BE2C (cell line): ENCODE data around the gene HERC3.

Experiments used
- DNase-seq: peaks from one replicate; pipeline ENCODE4 v3.0.0-alpha.2; 2020
- H3K27me3 ChIP-seq: fragments of 250-450 bp; sonication (Bioruptor Pico); 2 replicates; pipeline ENCODE4 v1.5.1; 2020; ENCODE audit warnings: mild to moderate bottlenecking
- H3K36me3 ChIP-seq: fragments of 250-450 bp; sonication (Bioruptor Pico); 2 replicates; pipeline ENCODE4 v1.5.1; 2020; ENCODE audit warnings: mild to moderate bottlenecking
- H3K4me1 ChIP-seq: fragments of 250-450 bp; sonication (Bioruptor Pico); 2 replicates; pipeline ENCODE4 v1.5.1; 2020
- H3K4me3 ChIP-seq: 2 replicates; pipeline ENCODE4 v1.5.1; 2011; ENCODE audit warnings: low read depth, low read length
- H3K9me3 ChIP-seq: fragments of 250-450 bp; sonication (Bioruptor Pico); 2 replicates; pipeline ENCODE4 v1.5.1; 2020
- CTCF ChIP-seq: IDR thresholded peaks from 2 replicates; pipeline ENCODE4 v1.5.1; 2012; ENCODE audit warnings: mild to moderate bottlenecking, low read depth, low read length

HERC3 gene

GRCh38 chr4:88696630-88697029 lies 104.3 kb downstream of the HERC3 start:
- TF ChIP-seq CTCF: no peak
- H3K4me1 ChIP-seq: no peaks in the 10 kb centered on the region
- H3K27me3 ChIP-seq: no peaks in the 10 kb centered on the region
- no peak for DNase-seq
- H3K36me3 ChIP-seq: no peaks in the 10 kb centered on the region
- no peaks in the 10 kb centered on the region for H3K9me3 ChIP-seq
- H3K4me3 ChIP-seq: peak overlapping the region; percentile 70

- no peaks in the 10 kb centered on the region for H3K9me3 ChIP-seq
- H3K27me3 ChIP-seq: no peaks in the 10 kb centered on the region
- H3K4me1 ChIP-seq: no peaks in the 10 kb centered on the region
- peak overlapping the region; percentile 70 for H3K4me3 ChIP-seq
- DNase-seq: no peak
- no peaks in the 10 kb centered on the region for H3K36me3 ChIP-seq
- TF ChIP-seq CTCF: no peak
These were observed 104.9 kb downstream of the HERC3 start for GRCh38 chr4:88697141-88697540.

GRCh38 chr4:88697588-88698329 lies 105.5 kb downstream of the HERC3 start, which contains the start of gene NAP1L5:
Gene NAP1L5 (minus strand): TSS chr4:88697829. CDS start chr4:88697754, 75 bp downstream.
- no peaks in the 10 kb centered on the region for H3K36me3 ChIP-seq
- H3K27me3 ChIP-seq: no peaks in the 10 kb centered on the region
- no peaks in the 10 kb centered on the region for H3K9me3 ChIP-seq
- TF ChIP-seq CTCF: no peak
- peak; percentile 71 for DNase-seq
- H3K4me3 ChIP-seq: peak within 1 kb of the TSS; percentile 70
- no peaks in the 10 kb centered on the region for H3K4me1 ChIP-seq

- TF ChIP-seq CTCF: no peak
- no peak overlapping the region for H3K4me3 ChIP-seq
- no peaks in the 10 kb centered on the region for H3K9me3 ChIP-seq
- no peak for DNase-seq
- H3K27me3 ChIP-seq: no peaks in the 10 kb centered on the region
- H3K4me1 ChIP-seq: no peaks in the 10 kb centered on the region
- H3K36me3 ChIP-seq: no peaks in the 10 kb centered on the region
These were observed 106.2 kb downstream of the HERC3 start for GRCh38 chr4:88698519-88698918.

- H3K27me3 ChIP-seq: no peaks in the 10 kb centered on the region
- no peak for TF ChIP-seq CTCF
- no peaks in the 10 kb centered on the region for H3K4me1 ChIP-seq
- no peaks in the 10 kb centered on the region for H3K36me3 ChIP-seq
- no peaks in the 10 kb centered on the region for H3K9me3 ChIP-seq
- H3K4me3 ChIP-seq: no peak overlapping the region
- DNase-seq: no peak
These were observed 110.5 kb downstream of the HERC3 start for GRCh38 chr4:88702782-88703181.

- no peaks in the 10 kb centered on the region for H3K36me3 ChIP-seq
- no peaks in the 10 kb centered on the region for H3K27me3 ChIP-seq
- no peak for DNase-seq
- no peaks in the 10 kb centered on the region for H3K4me1 ChIP-seq
- H3K4me3 ChIP-seq: no peak overlapping the region
- no peaks in the 10 kb centered on the region for H3K9me3 ChIP-seq
- no peak for TF ChIP-seq CTCF
These were observed 112.9 kb downstream of the HERC3 start for GRCh38 chr4:88705223-88705622.
